ENCODE measurements around the gene SNRNP70.

The SNRNP70 gene

DNA sequence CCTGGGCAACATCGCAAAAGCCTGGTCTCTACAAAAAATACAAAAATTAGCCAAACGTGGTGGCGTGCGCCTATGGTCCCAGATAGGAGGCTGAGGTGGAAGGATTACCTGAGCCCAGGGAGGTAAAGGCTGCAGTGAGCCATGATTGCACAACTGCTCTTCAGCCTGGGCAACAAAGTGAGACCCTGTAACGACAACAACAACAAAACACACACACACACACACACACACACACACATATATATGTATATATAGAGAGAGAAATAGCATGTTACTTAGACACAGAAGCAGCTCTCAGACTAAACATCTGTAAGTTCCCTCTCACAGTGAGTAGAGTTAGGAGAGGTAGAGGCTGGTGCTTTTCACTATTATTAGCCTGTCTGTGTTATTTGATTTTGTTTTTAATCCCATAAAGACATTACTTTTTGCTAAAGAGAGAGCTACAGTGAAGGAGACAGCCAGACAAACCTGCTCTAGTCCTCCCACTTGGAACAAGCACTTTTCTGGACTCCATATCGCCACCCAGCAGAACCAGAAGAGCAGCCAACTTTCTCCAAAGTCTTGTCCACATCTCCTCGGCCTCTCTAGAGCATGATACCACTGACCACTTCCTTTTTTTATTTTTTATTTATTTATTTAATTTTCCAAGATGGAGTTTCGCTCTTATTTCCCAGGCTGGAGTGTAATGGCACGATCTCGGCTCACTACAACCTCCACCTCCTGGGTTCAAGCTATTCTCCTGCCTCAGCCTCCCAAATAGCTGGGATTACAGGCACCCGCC is 26.2 kb downstream of the SNRNP70 start:
- no peak overlapping the region for H3K9ac ChIP-seq
- no peaks in the 10 kb centered on the region for H3K27me3 ChIP-seq
- no peak for TF ChIP-seq Cebpa-rat (IDR thresholded peaks at IDR 0.05)
- H3K4me1 ChIP-seq = peaks cover 37% of the 10 kb centered on the region
- peaks cover 41% of the 10 kb centered on the region for H4K20me1 ChIP-seq
- H3K4me3 ChIP-seq = no peak overlapping the region
- no peak overlapping the region for H3K27ac ChIP-seq
- H3K4me2 ChIP-seq = no peak overlapping the region
- no peaks in the 10 kb centered on the region for H3K9me3 ChIP-seq
- H3K36me3 ChIP-seq = peaks cover 43% of the 10 kb centered on the region

GRCh38 chr19:49113762-49114629 is 28.7 kb downstream of the SNRNP70 start, which contains the start of gene LIN7B:
Gene LIN7B, plus strand, starts transcription at chr19:49114370. Its CDS starts 35 bp downstream, at chr19:49114405.
- Histone ChIP-seq H3K27me3 (no peaks in the 10 kb centered on the region), H3K27ac (peak within 1 kb of the TSS; percentile 63), H3K4me2 (peak within 1 kb of the TSS; percentile 97), H3K9me3 (no peaks in the 10 kb centered on the region), H4K20me1 (peaks cover 15% of the 10 kb centered on the region), H3K4me3 (peak within 1 kb of the TSS; percentile 86), H3K9ac (peak within 1 kb of the TSS; percentile 82), H3K36me3 (peaks cover 17% of the 10 kb centered on the region), H3K4me1 (peaks cover 51% of the 10 kb centered on the region)
- TF ChIP-seq Cebpa-rat (IDR thresholded peaks at IDR 0.05) = no peak

DNA sequence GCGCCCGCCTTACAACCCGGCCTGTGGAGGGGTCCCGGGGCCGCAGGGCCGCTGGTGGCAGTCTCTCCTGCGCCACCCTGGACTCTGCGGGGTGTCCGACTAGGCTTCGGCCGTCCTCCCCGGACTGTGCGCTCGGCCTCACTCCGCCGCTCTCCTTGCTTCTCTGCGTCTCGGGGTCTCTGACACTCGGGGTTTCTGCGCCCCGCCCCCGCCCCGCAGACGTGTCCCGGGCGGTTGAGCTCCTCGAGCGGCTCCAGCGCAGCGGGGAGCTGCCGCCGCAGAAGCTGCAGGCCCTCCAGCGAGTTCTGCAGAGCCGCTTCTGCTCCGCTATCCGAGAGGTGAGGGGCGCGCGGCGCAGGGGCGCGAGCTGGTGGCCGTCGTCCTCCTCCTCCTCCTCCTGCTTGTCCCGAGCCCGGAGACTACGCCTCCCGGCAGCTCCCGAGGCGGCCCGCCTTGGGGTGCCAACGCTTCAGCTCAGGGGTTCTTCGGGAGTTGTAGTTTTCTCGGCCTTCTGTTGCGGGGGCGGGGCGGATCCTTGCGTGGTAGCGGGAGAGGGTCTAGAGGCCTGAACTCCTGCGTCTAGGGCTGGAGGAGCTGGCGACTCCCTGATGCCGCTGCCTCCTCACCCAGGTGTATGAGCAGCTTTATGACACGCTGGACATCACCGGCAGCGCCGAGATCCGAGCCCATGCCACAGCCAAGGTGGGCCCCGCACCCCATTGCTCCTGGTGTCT is 29.5 kb downstream of the SNRNP70 start:
- Histone ChIP-seq H3K9ac (peak overlapping the region; percentile 82), H4K20me1 (peaks cover 9% of the 10 kb centered on the region), H3K9me3 (no peaks in the 10 kb centered on the region), H3K4me2 (peak overlapping the region; percentile 97), H3K4me1 (peaks cover 52% of the 10 kb centered on the region), H3K27ac (peak overlapping the region; percentile 63), H3K27me3 (peaks cover 5% of the 10 kb centered on the region), H3K36me3 (peaks cover 9% of the 10 kb centered on the region), H3K4me3 (peak overlapping the region; percentile 86)
- no peak for TF ChIP-seq Cebpa-rat (IDR thresholded peaks at IDR 0.05)

DNA sequence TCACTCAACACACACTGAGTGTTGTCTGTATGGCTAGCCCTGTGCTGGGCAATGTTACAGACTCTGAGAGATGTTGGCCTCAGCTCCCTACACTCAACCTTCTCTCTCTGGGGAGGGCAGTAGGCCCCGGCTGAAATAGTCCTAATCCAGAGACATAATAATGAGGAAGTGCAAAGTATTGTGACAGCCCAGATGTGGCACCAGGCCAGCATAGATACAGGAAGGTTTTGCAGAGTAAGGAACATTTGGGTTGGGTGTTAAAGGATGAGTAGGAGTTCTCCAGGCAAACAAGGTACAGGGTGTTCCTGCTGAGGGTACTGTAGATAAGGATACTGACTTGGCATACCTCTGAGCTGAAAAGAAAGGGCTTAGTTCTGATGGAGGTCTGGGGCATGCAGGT is 31.3 kb downstream of the SNRNP70 start:
- TF ChIP-seq Cebpa-rat (IDR thresholded peaks at IDR 0.05) = no peak
- Histone ChIP-seq H3K27me3 (peaks cover 22% of the 10 kb centered on the region), H3K27ac (no peak overlapping the region), H3K9me3 (no peaks in the 10 kb centered on the region), H3K4me2 (peak overlapping the region; percentile 33), H3K4me1 (peaks cover 64% of the 10 kb centered on the region), H3K9ac (no peak overlapping the region), H3K36me3 (no peaks in the 10 kb centered on the region; the same call in 1 of the 2 replicates), H4K20me1 (peaks cover 19% of the 10 kb centered on the region), H3K4me3 (no peak overlapping the region)

DNA sequence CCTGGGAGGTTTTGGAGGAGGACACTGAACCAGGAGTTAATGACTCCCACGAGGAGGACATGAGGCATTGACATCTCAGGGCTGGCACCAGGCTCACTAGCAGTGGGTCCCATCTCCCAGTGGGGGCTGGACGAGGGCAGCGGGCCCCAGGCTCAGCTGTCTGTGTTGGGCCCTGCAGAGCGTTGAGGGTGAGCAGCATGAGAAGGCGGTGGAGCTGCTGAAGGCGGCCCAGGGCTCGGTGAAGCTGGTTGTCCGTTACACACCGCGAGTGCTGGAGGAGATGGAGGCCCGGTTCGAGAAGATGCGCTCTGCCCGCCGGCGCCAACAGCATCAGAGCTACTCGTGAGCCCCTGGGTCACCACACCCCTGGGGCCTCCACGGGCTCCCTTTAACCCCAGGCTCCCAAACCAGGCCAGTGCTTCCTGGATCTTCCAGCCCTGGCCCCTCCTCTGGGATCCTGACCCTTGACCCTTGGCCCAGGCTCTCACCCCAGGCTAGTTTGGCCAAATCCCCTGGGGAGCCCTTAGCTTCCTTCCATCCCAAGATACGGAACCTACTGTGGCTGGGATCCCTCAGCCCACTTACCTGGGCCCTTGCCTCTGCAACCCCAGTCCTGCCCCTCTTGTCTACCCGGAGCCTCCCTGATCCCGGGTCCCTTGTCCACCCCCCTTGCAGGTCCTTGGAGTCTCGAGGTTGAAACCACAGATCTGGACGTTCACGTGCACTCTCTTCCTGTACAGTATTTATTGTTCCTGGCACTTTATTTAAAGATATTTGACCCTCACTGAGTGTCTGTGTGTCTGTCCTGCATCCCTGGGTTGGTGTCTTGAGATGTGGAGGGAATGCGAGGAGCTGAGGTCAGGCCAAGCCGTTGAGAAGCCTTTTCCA is 32.7 kb downstream of the SNRNP70 start:
- Histone ChIP-seq H4K20me1 (peaks cover 24% of the 10 kb centered on the region), H3K9me3 (no peaks in the 10 kb centered on the region), H3K9ac (peak overlapping the region; percentile 97), H3K4me2 (peak overlapping the region; percentile 99), H3K4me1 (peaks cover 63% of the 10 kb centered on the region), H3K4me3 (peak overlapping the region; percentile 75), H3K36me3 (no peaks in the 10 kb centered on the region; the same call in 1 of the 2 replicates), H3K27ac (peak overlapping the region; percentile 98), H3K27me3 (peaks cover 35% of the 10 kb centered on the region)
- TF ChIP-seq Cebpa-rat (IDR thresholded peaks at IDR 0.05) = no peak

DNA sequence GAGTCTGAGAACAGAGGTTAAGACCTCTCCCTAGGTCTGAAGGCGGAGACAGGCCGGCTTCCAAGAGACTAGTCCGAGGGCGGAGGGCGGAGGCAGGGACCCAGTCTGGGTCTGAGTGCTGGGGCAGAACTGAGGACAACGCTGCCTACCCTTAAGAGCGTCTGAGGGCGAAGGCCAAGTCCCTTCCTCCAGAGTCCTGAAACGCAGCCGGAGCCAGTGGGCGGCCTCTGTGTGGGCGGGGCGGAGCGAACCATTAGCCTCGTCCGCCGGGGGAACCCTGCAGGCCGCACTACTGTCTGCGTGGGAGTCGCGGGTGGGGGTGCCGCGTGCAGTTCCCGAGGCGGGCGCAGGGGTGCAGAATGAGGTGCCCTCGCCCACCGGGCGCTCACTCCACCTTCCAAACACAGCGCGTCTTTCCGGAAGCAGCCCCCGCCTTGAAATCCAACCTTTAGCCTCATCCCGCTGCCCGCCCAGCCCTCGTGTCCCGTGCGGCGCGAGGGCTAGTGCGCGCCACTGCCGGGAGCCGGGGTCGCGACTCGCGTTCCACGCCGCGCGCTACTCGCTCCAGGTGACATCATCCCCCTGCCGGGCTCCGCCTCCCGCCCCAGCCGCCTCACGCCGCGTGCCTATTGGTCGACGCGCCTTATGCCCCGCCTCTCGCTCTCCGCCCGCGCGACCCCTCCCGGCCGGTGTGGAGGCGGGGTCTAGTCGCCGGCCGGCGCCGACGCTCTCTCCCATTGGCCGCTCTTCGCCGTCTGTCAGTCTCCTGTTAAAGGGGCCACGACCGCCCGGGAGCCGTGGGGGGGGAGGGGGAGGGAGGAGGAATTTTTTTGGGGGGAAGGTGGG is 33.5 kb downstream of the SNRNP70 start, which contains the start of gene C19orf73:
Gene C19orf73 (minus strand): TSS at position 579 of the 846 bp plus-strand sequence. CDS start 121 bp downstream, at position 458.
- peak within 1 kb of the TSS; percentile 99 for H3K4me2 ChIP-seq
- peaks cover 55% of the 10 kb centered on the region for H3K4me1 ChIP-seq
- peak within 1 kb of the TSS; percentile 75 for H3K4me3 ChIP-seq
- peak within 1 kb of the TSS; percentile 97 for H3K9ac ChIP-seq
- no peaks in the 10 kb centered on the region for H3K9me3 ChIP-seq
- peaks cover 35% of the 10 kb centered on the region for H3K27me3 ChIP-seq
- TF ChIP-seq Cebpa-rat (IDR thresholded peaks at IDR 0.05) = no peak
- peak within 1 kb of the TSS; percentile 98 for H3K27ac ChIP-seq
- H3K36me3 ChIP-seq = no peaks in the 10 kb centered on the region; the same call in 1 of the 2 replicates
- H4K20me1 ChIP-seq = peaks cover 24% of the 10 kb centered on the region

GRCh38 chr19:49119411-49120324 is 34.4 kb downstream of the SNRNP70 start, which contains the start of gene PPFIA3:
Gene PPFIA3, plus strand, starts transcription at chr19:49119544. Its CDS starts 8,330 bp downstream, at chr19:49127874.
- Histone ChIP-seq H3K27me3 (peaks cover 35% of the 10 kb centered on the region), H3K9ac (peak within 1 kb of the TSS; percentile 97), H3K4me2 (peak within 1 kb of the TSS; percentile 99), H3K4me3 (peak within 1 kb of the TSS; percentile 75), H3K27ac (peak within 1 kb of the TSS; percentile 98), H4K20me1 (peaks cover 24% of the 10 kb centered on the region), H3K36me3 (no peaks in the 10 kb centered on the region; the same call in 1 of the 2 replicates), H3K9me3 (no peaks in the 10 kb centered on the region), H3K4me1 (peaks cover 51% of the 10 kb centered on the region)
- TF ChIP-seq Cebpa-rat (IDR thresholded peaks at IDR 0.05) = no peak
